Measurements from ENCODE around the gene CPNE5.

The CPNE5 gene

GRCh38 chr6:36836111-36837021 is 2.9 kb downstream of the CPNE5 start:
- H3K9ac ChIP-seq (ENCODE audit: low read length) = no peak overlapping the region
- no peak overlapping the region for H3K4me2 ChIP-seq (ENCODE audit: low read depth, low read length)
- no peak overlapping the region for H3K4me3 ChIP-seq (ENCODE audit: low read length)
- H3K9me3 ChIP-seq (replicated peaks; ENCODE audit: insufficient read depth, low read length) = no peaks in the 10 kb centered on the region
- TF ChIP-seq EZH2phosphoT487 (IDR thresholded peaks at IDR 0.05; ENCODE audit: low read length) (no peak), CTCF (IDR thresholded peaks at IDR 0.05; ENCODE audit: low read length) (no peak), EZH2 (optimal IDR thresholded peaks at IDR 0.05; ENCODE audit: low read depth, low read length) (no peak)
- no peaks in the 10 kb centered on the region for H3K4me1 ChIP-seq (ENCODE audit: low read length)
- H3K79me2 ChIP-seq (ENCODE audit: low read length) = no peaks in the 10 kb centered on the region
- no peaks in the 10 kb centered on the region for H3F3A ChIP-seq (ENCODE audit: insufficient read depth, low read length)
- no peaks in the 10 kb centered on the region for H3K36me3 ChIP-seq (replicated peaks; ENCODE audit: insufficient read depth, low read length)
- peaks cover 8% of the 10 kb centered on the region; the same call in 1 of the 2 replicates for H3K27me3 ChIP-seq (replicated peaks; ENCODE audit: insufficient read depth, low read length)
- no peak overlapping the region for H2AFZ ChIP-seq (ENCODE audit: low read length)
- H3K27ac ChIP-seq (ENCODE audit: low read length) = no peak overlapping the region
- H4K20me1 ChIP-seq (ENCODE audit: insufficient read depth, low read length) = no peaks in the 10 kb centered on the region
- no peaks in the 10 kb centered on the region for H3K9me2 ChIP-seq (replicated peaks; ENCODE audit: insufficient read depth, low read length)
- no peak for DNase-seq

- TF ChIP-seq EZH2 (optimal IDR thresholded peaks at IDR 0.05; ENCODE audit: low read depth, low read length) (no peak), EZH2phosphoT487 (IDR thresholded peaks at IDR 0.05; ENCODE audit: low read length) (no peak), CTCF (IDR thresholded peaks at IDR 0.05; ENCODE audit: low read length) (no peak)
- no peak overlapping the region for H3K9ac ChIP-seq (ENCODE audit: low read length)
- H3F3A ChIP-seq (ENCODE audit: insufficient read depth, low read length) = no peaks in the 10 kb centered on the region
- no peaks in the 10 kb centered on the region for H3K9me3 ChIP-seq (replicated peaks; ENCODE audit: insufficient read depth, low read length)
- peaks cover 8% of the 10 kb centered on the region; the same call in 1 of the 2 replicates for H3K27me3 ChIP-seq (replicated peaks; ENCODE audit: insufficient read depth, low read length)
- H3K79me2 ChIP-seq (ENCODE audit: low read length) = no peaks in the 10 kb centered on the region
- H2AFZ ChIP-seq (ENCODE audit: low read length) = no peak overlapping the region
- no peak overlapping the region for H3K4me2 ChIP-seq (ENCODE audit: low read depth, low read length)
- H3K27ac ChIP-seq (ENCODE audit: low read length) = no peak overlapping the region
- H3K9me2 ChIP-seq (replicated peaks; ENCODE audit: insufficient read depth, low read length) = no peaks in the 10 kb centered on the region
- no peak overlapping the region for H3K4me3 ChIP-seq (ENCODE audit: low read length)
- DNase-seq = no peak
- H4K20me1 ChIP-seq (ENCODE audit: insufficient read depth, low read length) = no peaks in the 10 kb centered on the region
- H3K4me1 ChIP-seq (ENCODE audit: low read length) = no peaks in the 10 kb centered on the region
- no peaks in the 10 kb centered on the region for H3K36me3 ChIP-seq (replicated peaks; ENCODE audit: insufficient read depth, low read length)
Measured at GRCh38 chr6:36834576-36835341, 4.5 kb downstream of the CPNE5 start.

GRCh38 chr6:36833182-36833789 is 6.0 kb downstream of the CPNE5 start:
- TF ChIP-seq EZH2 (optimal IDR thresholded peaks at IDR 0.05; ENCODE audit: low read depth, low read length) (no peak), EZH2phosphoT487 (IDR thresholded peaks at IDR 0.05; ENCODE audit: low read length) (no peak), CTCF (IDR thresholded peaks at IDR 0.05; ENCODE audit: low read length) (no peak)
- H3K4me2 ChIP-seq (ENCODE audit: low read depth, low read length) = no peak overlapping the region
- no peaks in the 10 kb centered on the region for H3F3A ChIP-seq (ENCODE audit: insufficient read depth, low read length)
- no peak overlapping the region for H3K9ac ChIP-seq (ENCODE audit: low read length)
- H3K9me2 ChIP-seq (replicated peaks; ENCODE audit: insufficient read depth, low read length) = no peaks in the 10 kb centered on the region
- H3K27ac ChIP-seq (ENCODE audit: low read length) = no peak overlapping the region
- DNase-seq = no peak
- no peaks in the 10 kb centered on the region for H3K36me3 ChIP-seq (replicated peaks; ENCODE audit: insufficient read depth, low read length)
- no peak overlapping the region for H3K4me3 ChIP-seq (ENCODE audit: low read length)
- H3K4me1 ChIP-seq (ENCODE audit: low read length) = no peaks in the 10 kb centered on the region
- no peaks in the 10 kb centered on the region for H3K27me3 ChIP-seq (replicated peaks; ENCODE audit: insufficient read depth, low read length)
- no peaks in the 10 kb centered on the region for H3K9me3 ChIP-seq (replicated peaks; ENCODE audit: insufficient read depth, low read length)
- no peaks in the 10 kb centered on the region for H3K79me2 ChIP-seq (ENCODE audit: low read length)
- no peak overlapping the region for H2AFZ ChIP-seq (ENCODE audit: low read length)
- H4K20me1 ChIP-seq (ENCODE audit: insufficient read depth, low read length) = no peaks in the 10 kb centered on the region

All from MM.1S (cell line).